ENCODE measurements around the gene BTLA.
"Not testable (repeated sequence)": the region's sequence is repeated elsewhere in the genome, so short reads cannot be mapped to it uniquely, and the experiment has no call there.

Gene BTLA

GRCh38 chr3:112425858-112426750, 73.2 kb downstream of the BTLA start:
- Histone ChIP-seq H2AFZ (ENCODE audit: low read depth) (no peak overlapping the region), H3K4me2 (no peak overlapping the region)
- TF ChIP-seq CTCF (conservative IDR thresholded peaks at IDR 0.05; ENCODE audit: low read depth, low read length), result no peak

GRCh38 chr3:112425382-112425781, 73.9 kb downstream of the BTLA start:
- Histone ChIP-seq H3K9ac (no peak overlapping the region), H2AFZ (ENCODE audit: low read depth) (no peak overlapping the region), H3K79me2 (ENCODE audit: insufficient read depth, low read depth) (no peaks in the 10 kb centered on the region), H3K36me3 (ENCODE audit: insufficient read depth) (no peaks in the 10 kb centered on the region), H3K4me1 (ENCODE audit: low read depth, poor library complexity, severe bottlenecking) (peaks cover 11% of the 10 kb centered on the region), H3K4me2 (no peak overlapping the region), H4K20me1 (ENCODE audit: insufficient read depth) (no peaks in the 10 kb centered on the region), H3K4me3 (IDR thresholded peaks at IDR 0.05; ENCODE audit: insufficient read depth, low read depth, low read length) (no peak overlapping the region), H3K27me3 (ENCODE audit: insufficient read depth, low read depth) (no peaks in the 10 kb centered on the region), H3K27ac (no peak overlapping the region)
- TF ChIP-seq CTCF (conservative IDR thresholded peaks at IDR 0.05; ENCODE audit: low read depth, low read length), result no peak

More at GRCh38 chr3:112425858-112426750, 73.2 kb downstream of the BTLA start:
- Histone ChIP-seq H3K36me3 (ENCODE audit: insufficient read depth) (no peaks in the 10 kb centered on the region), H3K4me3 (IDR thresholded peaks at IDR 0.05; ENCODE audit: insufficient read depth, low read depth, low read length) (no peak overlapping the region), H4K20me1 (ENCODE audit: insufficient read depth) (no peaks in the 10 kb centered on the region), H3K27me3 (ENCODE audit: insufficient read depth, low read depth) (no peaks in the 10 kb centered on the region), H3K4me1 (ENCODE audit: low read depth, poor library complexity, severe bottlenecking) (peaks cover 11% of the 10 kb centered on the region), H3K79me2 (ENCODE audit: insufficient read depth, low read depth) (no peaks in the 10 kb centered on the region), H3K9ac (no peak overlapping the region), H3K27ac (no peak overlapping the region)

GRCh38 chr3:112424394-112424793, 74.9 kb downstream of the BTLA start:
- H3K27ac ChIP-seq, result no peak overlapping the region
- no peaks in the 10 kb centered on the region for H4K20me1 ChIP-seq (ENCODE audit: insufficient read depth)
- H2AFZ ChIP-seq (ENCODE audit: low read depth), result no peak overlapping the region
- H3K36me3 ChIP-seq (ENCODE audit: insufficient read depth), result no peaks in the 10 kb centered on the region
- no peak overlapping the region for H3K4me3 ChIP-seq (IDR thresholded peaks at IDR 0.05; ENCODE audit: insufficient read depth, low read depth, low read length)
- no peak overlapping the region for H3K9ac ChIP-seq
- TF ChIP-seq CTCF (conservative IDR thresholded peaks at IDR 0.05; ENCODE audit: low read depth, low read length), result no peak
- H3K4me2 ChIP-seq, result no peak overlapping the region
- no peaks in the 10 kb centered on the region for H3K79me2 ChIP-seq (ENCODE audit: insufficient read depth, low read depth)
- peaks cover 11% of the 10 kb centered on the region for H3K4me1 ChIP-seq (ENCODE audit: low read depth, poor library complexity, severe bottlenecking)
- H3K27me3 ChIP-seq (ENCODE audit: insufficient read depth, low read depth), result no peaks in the 10 kb centered on the region

GRCh38 chr3:112422921-112423320, 76.4 kb downstream of the BTLA start:
- H3K9ac ChIP-seq; H3K36me3 ChIP-seq (ENCODE audit: insufficient read depth); H3K27me3 ChIP-seq (ENCODE audit: insufficient read depth, low read depth); H3K27ac ChIP-seq; H3K4me3 ChIP-seq (IDR thresholded peaks at IDR 0.05; ENCODE audit: insufficient read depth, low read depth, low read length); H2AFZ ChIP-seq (ENCODE audit: low read depth); H3K4me2 ChIP-seq; H4K20me1 ChIP-seq (ENCODE audit: insufficient read depth); H3K79me2 ChIP-seq (ENCODE audit: insufficient read depth, low read depth): not testable (repeated sequence)
- peaks cover 11% of the 10 kb centered on the region for H3K4me1 ChIP-seq (ENCODE audit: low read depth, poor library complexity, severe bottlenecking)

GRCh38 chr3:112418526-112418925, 80.7 kb downstream of the BTLA start:
- not testable (repeated sequence) for H3K27me3 ChIP-seq (ENCODE audit: insufficient read depth, low read depth); H3K4me2 ChIP-seq; H4K20me1 ChIP-seq (ENCODE audit: insufficient read depth); H3K79me2 ChIP-seq (ENCODE audit: insufficient read depth, low read depth); H3K9ac ChIP-seq; H3K36me3 ChIP-seq (ENCODE audit: insufficient read depth); H3K4me1 ChIP-seq (ENCODE audit: low read depth, poor library complexity, severe bottlenecking); H2AFZ ChIP-seq (ENCODE audit: low read depth); H3K27ac ChIP-seq; H3K4me3 ChIP-seq (IDR thresholded peaks at IDR 0.05; ENCODE audit: insufficient read depth, low read depth, low read length)
